HG03354 (cell line): ENCODE results near the gene ALDH3A2.

ENCODE experiments used
- ATAC-seq: cut with Tn5 transposase; IDR thresholded peaks from one replicate; pipeline ENCODE4 v1.9.1; 2021; ENCODE audit warnings: mild to moderate bottlenecking; ENCODE audit not compliant: unreplicated experiment, poor library complexity, severe bottlenecking

The ALDH3A2 gene

DNA sequence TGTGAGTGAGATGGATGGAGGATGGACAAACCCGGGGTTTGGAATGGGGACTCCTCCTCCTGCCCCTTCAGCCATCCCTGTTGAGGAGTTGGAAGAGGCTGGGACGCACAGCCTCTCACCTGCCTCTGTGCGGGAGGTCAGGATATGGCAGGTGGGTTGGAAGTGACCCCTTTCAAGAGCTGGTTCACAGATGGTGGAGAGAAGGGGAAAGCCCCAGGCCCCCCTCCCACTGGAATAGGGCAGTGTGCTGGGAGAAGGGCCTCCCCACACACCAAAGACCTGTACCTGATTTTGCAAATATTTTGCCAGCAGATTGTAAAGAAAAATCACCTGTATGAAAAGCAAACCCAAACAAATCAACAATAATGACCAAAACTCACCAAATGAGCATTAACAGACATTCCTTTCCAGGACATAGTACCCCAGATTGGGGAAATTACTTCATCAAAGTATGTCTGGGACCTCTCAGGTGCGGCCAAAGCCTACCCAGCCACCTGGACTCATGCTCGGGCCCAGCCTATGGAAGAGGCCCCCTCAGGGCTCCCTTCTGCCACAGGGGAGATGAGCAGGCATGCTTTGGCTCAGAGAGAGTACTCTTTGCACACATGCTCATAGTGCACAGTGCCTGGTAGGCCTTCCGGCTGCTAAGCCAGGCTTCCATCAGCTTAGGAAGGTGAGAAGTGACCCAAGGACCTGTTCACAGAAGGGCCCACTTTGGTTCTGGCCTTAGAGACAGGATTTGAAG lies 60.1 kb downstream of the ALDH3A2 start:
- no peak for ATAC-seq

DNA sequence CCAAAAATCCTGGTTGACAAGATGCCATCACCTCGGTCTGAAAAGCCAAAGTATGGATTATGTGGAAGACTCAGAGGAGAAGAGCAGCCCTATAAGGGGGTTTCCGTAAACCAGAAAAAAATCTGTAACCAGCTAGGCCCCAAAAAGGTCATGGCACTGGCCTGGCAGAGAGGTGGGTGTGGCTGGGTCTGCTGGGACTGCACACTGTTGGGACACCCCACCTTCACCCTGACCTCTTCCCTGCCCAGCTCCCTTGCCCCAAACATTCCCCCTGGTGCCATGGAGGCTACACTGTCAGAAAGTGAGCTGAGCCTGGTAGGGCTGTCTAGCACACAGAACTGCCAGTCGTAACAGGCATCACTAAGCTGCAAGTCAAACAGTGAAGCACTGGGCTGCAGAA lies 61.3 kb downstream of the ALDH3A2 start:
- ATAC-seq = no peak

DNA sequence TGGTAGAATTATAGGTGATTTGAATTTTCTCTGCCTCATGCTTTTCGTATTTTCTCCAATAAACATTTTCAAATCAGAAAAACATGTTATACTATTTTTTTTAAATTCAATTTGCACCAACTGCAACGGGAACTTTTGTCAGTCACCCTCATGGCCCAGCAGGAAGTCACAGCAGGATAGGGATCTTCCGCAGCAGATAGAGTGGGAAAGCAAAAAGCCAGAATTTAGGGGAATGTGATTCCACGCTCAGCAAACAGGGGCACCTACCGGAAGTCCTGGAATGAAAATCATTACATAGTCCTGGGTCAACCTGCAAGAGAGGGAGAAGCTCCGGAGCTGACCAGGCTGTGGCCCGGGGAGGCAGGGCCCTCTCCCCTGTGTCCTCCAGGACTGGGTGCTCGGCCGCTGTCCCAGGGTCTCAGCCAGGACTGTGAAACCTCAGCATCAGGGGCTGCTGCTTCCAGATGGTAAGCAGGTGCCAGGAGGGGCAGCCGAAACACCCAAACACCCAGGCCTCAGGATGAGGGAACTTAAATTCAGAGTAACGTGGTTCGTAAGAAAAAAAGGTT lies 64.0 kb downstream of the ALDH3A2 start:
- no peak for ATAC-seq

DNA sequence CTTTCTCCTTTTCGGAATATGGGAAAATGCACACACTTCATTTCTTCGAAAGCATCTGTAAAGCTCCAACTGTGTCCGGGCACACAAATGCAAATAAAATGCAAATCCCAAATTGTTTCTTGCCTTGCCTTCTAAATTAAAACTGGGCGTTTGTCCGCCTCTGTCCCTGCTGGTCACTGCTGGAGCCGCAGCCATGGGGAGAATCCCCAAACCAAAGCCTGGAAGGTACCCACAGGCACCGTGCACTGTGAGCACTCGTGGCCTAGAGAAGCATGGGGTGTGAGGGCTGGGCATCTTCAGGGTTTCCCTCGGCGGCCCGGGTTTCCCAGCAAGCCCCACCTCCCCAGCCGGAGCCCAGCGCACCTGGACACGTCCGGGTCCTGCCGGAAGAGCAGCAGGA lies 64.9 kb downstream of the ALDH3A2 start:
- no peak for ATAC-seq

- ATAC-seq = no peak
Observed at GRCh38 chr17:19713901-19714361, 65.4 kb downstream of the ALDH3A2 start.

DNA sequence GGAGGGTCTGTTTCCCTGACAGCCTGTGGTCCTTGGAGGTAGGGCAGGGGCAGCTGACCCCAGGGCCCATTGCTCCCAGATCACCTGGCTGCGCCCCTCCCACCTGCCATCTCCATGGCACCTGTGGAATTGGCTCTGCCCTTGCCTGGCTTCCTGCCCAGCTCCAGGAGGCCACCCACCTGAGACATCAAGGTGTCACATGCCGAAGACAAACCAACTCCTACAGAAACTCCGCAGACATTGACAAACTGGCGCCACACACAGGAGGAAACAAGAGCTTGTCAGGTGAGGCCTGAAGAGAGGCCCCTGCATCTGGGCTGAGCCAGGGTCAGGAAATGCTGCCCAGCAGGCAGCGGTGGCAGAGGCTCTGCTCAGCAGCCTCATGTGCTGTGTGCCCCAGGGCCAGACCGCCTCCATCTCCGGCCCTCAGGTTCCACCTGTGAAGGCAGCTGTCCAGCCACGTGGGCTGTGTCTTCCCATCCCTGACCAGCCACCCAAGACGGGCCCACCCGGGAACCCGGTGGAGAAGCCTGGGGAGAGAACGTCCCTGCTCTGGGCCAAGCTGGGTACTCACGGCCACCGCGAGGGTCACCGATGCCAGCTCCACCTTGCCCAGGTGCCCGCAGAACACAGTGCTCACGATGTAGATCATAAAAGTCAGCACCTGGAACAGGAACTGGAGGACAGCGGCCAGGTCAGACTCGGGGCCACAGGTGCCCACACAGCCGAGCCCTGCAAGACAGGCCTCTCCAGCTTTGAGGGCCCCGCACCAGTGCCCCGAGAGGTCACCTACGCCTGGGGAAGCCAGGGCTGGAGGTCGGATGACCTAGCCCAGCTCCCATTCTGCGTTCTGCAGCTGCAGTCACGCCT lies 66.2 kb downstream of the ALDH3A2 start:
- ATAC-seq = no peak

DNA sequence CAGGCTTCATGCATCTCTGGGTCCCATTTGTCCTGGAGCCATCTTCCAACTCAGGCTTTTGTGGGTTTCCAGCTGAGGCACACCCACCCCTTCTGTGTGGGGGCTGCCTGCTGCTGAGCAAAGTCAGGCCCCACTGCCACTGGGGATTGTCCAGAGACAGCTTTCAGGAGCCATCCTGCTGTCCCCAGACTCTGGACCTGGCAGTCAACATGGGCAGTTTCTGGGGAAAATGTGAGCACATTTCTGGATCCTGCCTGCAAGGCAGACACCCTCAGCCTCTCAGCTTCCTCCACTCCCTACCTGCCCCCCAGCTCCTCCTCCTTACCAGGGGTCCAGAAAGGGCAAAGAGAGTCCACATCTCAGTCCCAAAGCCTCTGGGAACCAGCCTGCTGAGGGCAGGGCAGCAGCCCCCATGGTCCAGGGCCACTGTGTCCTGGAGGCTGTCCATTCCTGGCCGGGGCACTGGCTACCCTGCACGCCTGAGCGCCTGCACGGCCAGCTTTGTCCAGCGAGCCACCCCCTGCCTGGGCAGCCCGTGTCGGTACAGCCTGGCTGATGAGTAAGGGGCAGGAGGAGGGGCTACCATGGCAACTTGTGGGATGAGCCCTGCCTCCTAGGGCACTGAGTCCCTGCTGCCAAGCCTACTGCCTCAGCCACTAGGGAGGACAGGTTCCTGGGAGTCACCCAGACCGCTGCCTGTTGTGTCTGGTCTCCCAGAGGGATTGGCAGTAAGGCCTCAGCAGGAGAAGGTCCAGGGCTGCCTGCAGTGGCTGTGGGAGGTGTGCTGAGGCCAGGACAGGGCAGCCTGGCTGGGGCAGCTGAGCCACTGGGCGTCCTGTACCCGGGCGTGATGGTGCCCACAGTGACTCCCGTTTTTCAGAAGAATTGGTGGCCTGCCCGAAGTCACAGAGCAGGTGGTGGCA lies 67.8 kb downstream of the ALDH3A2 start, which contains the start of gene SLC47A2:
Gene SLC47A2, minus strand, starts transcription at position 477 of the 923 bp plus-strand sequence. Its CDS starts 29 bp downstream, at position 448.
- no peak for ATAC-seq

DNA sequence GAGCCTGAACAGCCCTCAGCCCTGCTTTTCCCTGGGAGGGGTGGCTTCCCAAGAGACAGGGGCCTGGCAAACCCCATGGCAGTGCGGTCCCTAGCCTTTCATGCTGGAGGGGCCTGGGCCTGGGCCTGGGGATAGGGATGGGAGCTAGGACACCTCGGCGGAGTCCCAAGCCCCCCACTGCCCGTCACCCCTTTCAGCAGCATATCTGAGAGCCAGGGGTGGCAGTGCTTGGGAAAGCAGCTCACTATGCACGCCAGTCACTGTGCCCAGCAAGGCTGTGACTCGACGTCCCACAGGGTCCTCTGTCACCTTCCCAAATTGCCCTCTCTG lies 68.4 kb downstream of the ALDH3A2 start:
- no peak for ATAC-seq

DNA sequence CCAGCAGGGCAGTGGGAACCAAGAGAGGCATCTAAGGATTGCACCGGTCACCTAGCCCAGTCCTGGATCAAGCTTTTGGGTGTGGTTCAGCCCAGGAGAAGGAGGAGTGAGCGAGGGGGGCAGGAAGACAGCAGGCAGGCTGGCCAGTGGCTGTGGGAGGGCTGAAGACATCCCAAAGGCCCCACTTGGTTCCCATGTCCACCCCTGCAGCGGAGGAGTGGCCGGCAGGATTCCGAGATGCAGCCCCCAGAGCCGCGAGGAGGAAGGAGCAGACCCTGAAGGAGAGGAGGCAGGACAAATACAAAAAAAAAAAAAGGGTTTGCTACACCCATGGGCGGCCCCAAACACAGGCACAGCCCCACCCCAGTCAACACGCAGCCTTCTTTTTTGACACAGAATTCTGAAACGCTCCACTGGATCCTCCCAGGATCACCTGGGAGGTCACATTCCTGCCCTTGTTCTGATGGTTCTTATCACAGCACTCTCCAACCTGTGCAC lies 68.9 kb downstream of the ALDH3A2 start:
- no peak for ATAC-seq

GRCh38 chr17:19718041-19718612 lies 69.6 kb downstream of the ALDH3A2 start:
- ATAC-seq = no peak

- ATAC-seq = no peak
Observed at GRCh38 chr17:19718613-19719354, 70.2 kb downstream of the ALDH3A2 start.

DNA sequence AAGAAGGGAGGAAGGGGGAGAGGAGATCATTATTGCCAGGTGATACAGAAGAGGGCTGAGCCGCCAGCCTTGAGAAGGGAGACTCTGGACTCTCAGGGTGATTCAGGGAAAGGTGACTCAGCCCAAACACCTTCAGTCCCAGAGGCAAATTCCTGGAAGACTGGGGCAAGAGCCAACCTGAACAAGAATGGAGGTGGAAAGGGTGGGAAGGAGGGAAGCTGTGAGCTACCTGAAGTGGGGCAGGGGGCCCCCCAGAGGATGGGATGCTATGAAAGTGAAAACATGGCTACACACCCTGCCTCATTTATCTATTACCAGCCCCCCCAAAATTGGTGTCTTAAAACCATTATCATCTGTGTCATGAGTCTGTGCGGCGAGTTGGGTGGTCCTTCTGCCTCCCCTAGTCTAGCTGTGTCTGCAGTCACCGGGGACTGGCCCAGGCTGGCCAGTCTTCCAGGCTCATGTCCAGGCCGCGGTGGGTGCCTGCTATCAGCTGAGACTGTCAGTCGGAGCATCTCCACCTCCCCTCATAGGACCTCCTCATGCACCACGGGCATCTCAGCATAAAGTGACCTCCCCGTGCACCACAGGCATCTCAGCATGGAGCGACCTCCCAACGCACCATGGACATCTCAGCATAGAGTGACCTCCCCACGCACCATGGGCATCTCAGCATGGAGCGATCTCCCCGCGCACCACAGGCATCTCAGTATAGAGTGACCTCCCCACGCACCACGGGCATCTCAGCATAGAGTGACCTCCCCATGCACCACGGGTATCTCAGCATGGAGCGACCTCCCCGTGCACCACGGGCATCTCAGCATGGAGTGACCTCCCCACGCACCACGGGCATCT lies 71.0 kb downstream of the ALDH3A2 start:
- no peak for ATAC-seq

GRCh38 chr17:19720210-19720475 lies 71.6 kb downstream of the ALDH3A2 start:
- ATAC-seq = no peak

DNA sequence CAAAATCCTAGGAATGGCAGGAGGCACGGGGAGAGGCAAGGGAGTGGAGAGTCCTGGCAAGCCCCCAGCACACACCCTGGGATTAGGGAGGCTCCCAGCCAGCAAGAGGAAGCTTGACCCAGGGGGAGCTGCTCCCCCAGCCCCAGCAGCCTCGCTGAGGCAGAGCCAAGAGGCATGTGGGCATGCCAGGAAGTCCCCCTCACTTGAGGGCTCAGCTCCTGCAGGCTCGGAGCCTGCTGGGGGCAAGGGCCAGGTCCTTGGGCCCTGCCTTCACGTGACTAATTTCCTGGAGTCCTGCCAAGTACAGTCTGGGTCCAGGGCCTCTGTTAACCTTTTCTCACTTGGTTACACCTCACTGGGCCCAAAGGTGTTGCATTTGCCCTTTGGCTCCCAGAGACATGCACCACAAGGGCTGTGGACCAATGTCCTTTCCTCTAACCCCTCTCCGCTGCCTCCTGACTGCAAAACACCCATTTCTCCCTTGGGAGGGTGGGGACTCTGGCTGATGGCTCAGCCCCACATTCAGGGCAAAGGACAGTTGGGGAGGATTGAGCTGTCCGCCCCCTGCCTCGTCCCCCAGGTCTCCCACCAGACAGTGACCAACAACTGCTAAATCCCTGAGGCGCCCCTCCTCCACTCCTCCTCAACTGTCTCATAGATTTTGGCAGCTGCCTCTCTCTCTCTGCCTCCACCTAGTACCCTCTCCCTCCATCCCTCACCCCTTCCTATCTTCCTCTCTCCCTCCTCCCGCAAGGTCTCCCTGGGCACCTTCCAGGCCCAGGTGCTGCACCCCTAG lies 72.3 kb downstream of the ALDH3A2 start:
- ATAC-seq = no peak

- ATAC-seq = no peak
Observed at GRCh38 chr17:19723964-19724363, 75.4 kb downstream of the ALDH3A2 start.

DNA sequence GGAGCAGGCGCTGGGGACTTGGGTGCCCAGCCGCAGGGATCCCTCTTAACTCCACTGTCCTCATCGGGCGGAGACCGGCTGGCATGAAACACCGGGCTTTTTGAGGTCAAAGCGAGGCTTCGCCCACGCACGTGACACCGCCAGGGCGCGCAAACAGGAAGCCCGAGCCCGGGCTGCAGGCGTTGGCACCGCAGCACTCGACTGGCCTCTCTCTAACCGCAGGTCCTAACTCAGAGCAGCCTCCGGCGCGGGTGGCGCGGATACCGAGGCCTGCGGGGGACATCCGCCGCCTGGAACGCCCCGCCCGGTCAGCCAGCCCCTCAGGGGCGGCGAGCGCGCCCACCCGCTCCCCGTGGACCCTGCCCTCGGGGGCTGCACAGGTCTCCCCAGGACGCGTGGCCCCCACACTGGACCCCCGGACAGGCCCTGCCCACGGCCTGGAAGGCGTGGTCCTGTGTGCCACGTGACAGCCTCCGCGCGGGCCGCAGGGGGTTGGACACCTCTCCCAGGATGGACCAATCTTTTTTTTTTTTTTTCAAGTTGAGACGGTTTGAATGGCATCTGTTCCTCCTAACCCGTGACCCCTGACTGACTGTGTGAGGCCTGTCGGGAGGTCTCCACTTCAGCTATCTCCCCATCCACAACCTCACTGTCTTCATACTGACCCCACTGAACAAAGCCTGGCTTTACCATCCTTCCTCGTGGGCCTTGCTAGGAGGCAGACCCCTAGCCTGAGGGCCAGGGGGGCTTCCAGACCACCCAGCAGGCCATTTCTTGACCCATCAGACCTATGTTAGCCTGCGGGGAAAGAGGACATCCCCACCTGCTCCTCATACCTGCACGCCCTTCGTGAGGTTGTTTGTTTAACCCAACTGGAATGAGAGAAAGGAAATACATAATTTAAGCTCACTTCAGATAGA lies 76.2 kb downstream of the ALDH3A2 start:
- no peak for ATAC-seq
